ENCODE measurements around the gene GABRB3.

GABRB3 gene

GRCh38 chr15:26623071-26623470 is 149.8 kb downstream of the GABRB3 start:
- no peak for DNase-seq

- DNase-seq, result no peak
Observed at GRCh38 chr15:26621816-26622215, 151.1 kb downstream of the GABRB3 start.

GRCh38 chr15:26620528-26621458 is 152.1 kb downstream of the GABRB3 start:
- no peak for DNase-seq

GRCh38 chr15:26615927-26616302 is 157.0 kb downstream of the GABRB3 start:
- DNase-seq, result no peak

GRCh38 chr15:26615188-26615926 is 157.5 kb downstream of the GABRB3 start:
- DNase-seq, result no peak

- DNase-seq, result no peak
Observed at GRCh38 chr15:26614734-26615133, 158.1 kb downstream of the GABRB3 start.

GRCh38 chr15:26598704-26599103 is 174.2 kb downstream of the GABRB3 start:
- no peak for DNase-seq

- no peak for DNase-seq
Observed at GRCh38 chr15:26595611-26596010, 177.3 kb downstream of the GABRB3 start.

- no peak for DNase-seq
Observed at GRCh38 chr15:26590676-26591075, 182.2 kb downstream of the GABRB3 start.

- no peak for DNase-seq
Observed at GRCh38 chr15:26582840-26583239, 190.0 kb downstream of the GABRB3 start.

- no peak for DNase-seq
Observed at GRCh38 chr15:26580943-26581342, 191.9 kb downstream of the GABRB3 start.

GRCh38 chr15:26572602-26573350 is 200.1 kb downstream of the GABRB3 start:
- DNase-seq, result no peak

GRCh38 chr15:26571346-26571745 is 201.5 kb downstream of the GABRB3 start:
- no peak for DNase-seq

GRCh38 chr15:26565542-26565941 is 207.3 kb downstream of the GABRB3 start:
- no peak for DNase-seq

GRCh38 chr15:26564361-26564760 is 208.5 kb downstream of the GABRB3 start:
- no peak for DNase-seq

GRCh38 chr15:26562336-26562735 is 210.5 kb downstream of the GABRB3 start:
- DNase-seq, result no peak

GRCh38 chr15:26561896-26562295 is 211.0 kb downstream of the GABRB3 start:
- DNase-seq, result no peak

- no peak for DNase-seq
Observed at GRCh38 chr15:26561130-26561529, 211.7 kb downstream of the GABRB3 start.

- no peak for DNase-seq
Observed at GRCh38 chr15:26555898-26556297, 217.0 kb downstream of the GABRB3 start.

- DNase-seq, result no peak
Observed at GRCh38 chr15:26551473-26551872, 221.4 kb downstream of the GABRB3 start.

GRCh38 chr15:26550880-26551279 is 222.0 kb downstream of the GABRB3 start:
- no peak for DNase-seq

- no peak for DNase-seq
Observed at GRCh38 chr15:26537663-26538062, 235.2 kb downstream of the GABRB3 start.

GRCh38 chr15:26531489-26531888 is 241.4 kb downstream of the GABRB3 start:
- no peak for DNase-seq
